ENCODE results near the gene PNRC2. TPM values are rescaled to one million over a fixed set of nuclear protein-coding genes. Genes with fewer than 3 reads are reported as not detected.

The PNRC2 gene
- total and polyA plus RNA-seq, 10 of the 15 experiments (the other 5 are each of a cell fraction or from before 2014, with no cell fraction given) = 106 to 205 (median 163) TPM

DNA sequence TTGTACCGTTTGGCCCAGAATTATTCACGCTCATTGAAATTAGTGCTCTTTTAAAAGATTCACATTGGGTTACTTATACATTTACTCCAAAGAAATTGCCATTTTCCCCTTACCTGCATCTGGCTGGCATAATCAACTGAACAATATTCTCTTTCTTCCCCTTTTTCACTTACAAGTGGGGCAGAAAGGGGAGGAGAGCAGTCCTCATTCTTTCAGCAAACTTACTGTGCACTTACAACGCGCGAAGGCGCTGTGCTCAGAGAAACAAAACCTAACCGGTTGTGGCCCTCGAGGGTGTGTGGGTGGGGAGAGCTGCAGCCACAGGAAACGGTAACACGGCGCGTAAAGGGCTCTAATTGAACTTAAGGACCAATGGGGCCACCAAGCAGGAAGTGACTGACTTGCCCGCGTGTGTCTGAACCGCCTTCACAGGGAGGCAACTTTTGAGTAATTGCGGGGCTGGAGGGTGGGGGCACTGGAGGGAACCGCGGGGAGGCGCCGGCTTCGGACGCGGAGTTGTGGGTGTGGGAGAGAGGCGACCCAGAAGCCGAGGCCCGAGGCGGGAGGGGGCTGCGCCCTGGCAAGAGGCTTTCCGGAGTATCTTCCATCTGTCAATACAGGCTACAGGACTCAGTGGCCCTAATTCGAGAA, 693 bp upstream of the PNRC2 start (continued):
- TF ChIP-seq ZZZ3 (IDR thresholded peaks at IDR 0.05; ENCODE audit: control insufficient read depth, insufficient read length, low read depth) (no peak), HDAC2 (IDR thresholded peaks at IDR 0.05) (no peak), ZNF207 (IDR thresholded peaks at IDR 0.05; ENCODE audit: borderline replicate concordance) (no peak), BMI1 (IDR thresholded peaks at IDR 0.05; ENCODE audit: borderline replicate concordance) (no peak), SUZ12 (IDR thresholded peaks at IDR 0.05; ENCODE audit: unreplicated experiment) (no peak), RUNX3 (IDR thresholded peaks at IDR 0.05; ENCODE audit: low read length) (peak; percentile 89), CEBPB (IDR thresholded peaks at IDR 0.05; ENCODE audit: borderline replicate concordance in 1 of 2, low read depth in 2 of 2, low read length in 2 of 2) (no peak), RAD51 (IDR thresholded peaks at IDR 0.05) (no peak), TAF1 (IDR thresholded peaks at IDR 0.05; ENCODE audit: borderline replicate concordance, low read depth, low read length) (peak; percentile 94), MEF2A (IDR thresholded peaks at IDR 0.05; ENCODE audit: insufficient read depth, low read depth, low read length) (peak; percentile 80; the same call in 1 of the 2 replicates), ZNF274 (IDR thresholded peaks at IDR 0.05; ENCODE audit: insufficient read depth, insufficient read length) (no peak), EP300 (IDR thresholded peaks at IDR 0.05; ENCODE audit: borderline replicate concordance in 1 of 2, control insufficient read depth in 1 of 2, low read depth in 2 of 2, low read length in 2 of 2) (peak; percentile 49 to 50; a peak in 2 of 4 replicates), TBL1XR1 (IDR thresholded peaks at IDR 0.05; ENCODE audit: low read depth, low read length) (peak; percentile 31; the same call in 1 of the 2 replicates), POLR2AphosphoS5 (IDR thresholded peaks at IDR 0.05; ENCODE audit: low read length) (peak; percentile 93), BRCA1 (IDR thresholded peaks at IDR 0.05; ENCODE audit: low read depth, low read length) (no peak), WRNIP1 (IDR thresholded peaks at IDR 0.05; ENCODE audit: borderline replicate concordance, low read depth, low read length) (no peak), MTA2 (IDR thresholded peaks at IDR 0.05; ENCODE audit: low read depth) (peak; percentile 76)
- TF ChIP-seq, protein P1, sequence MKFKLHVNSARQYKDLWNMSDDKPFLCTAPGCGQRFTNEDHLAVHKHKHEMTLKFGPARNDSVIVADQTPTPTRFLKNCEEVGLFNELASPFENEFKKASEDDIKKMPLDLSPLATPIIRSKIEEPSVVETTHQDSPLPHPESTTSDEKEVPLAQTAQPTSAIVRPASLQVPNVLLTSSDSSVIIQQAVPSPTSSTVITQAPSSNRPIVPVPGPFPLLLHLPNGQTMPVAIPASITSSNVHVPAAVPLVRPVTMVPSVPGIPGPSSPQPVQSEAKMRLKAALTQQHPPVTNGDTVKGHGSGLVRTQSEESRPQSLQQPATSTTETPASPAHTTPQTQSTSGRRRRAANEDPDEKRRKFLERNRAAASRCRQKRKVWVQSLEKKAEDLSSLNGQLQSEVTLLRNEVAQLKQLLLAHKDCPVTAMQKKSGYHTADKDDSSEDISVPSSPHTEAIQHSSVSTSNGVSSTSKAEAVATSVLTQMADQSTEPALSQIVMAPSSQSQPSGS (IDR thresholded peaks at IDR 0.05; ENCODE audit: low read length) = no peak
- TF ChIP-seq, protein P2, sequence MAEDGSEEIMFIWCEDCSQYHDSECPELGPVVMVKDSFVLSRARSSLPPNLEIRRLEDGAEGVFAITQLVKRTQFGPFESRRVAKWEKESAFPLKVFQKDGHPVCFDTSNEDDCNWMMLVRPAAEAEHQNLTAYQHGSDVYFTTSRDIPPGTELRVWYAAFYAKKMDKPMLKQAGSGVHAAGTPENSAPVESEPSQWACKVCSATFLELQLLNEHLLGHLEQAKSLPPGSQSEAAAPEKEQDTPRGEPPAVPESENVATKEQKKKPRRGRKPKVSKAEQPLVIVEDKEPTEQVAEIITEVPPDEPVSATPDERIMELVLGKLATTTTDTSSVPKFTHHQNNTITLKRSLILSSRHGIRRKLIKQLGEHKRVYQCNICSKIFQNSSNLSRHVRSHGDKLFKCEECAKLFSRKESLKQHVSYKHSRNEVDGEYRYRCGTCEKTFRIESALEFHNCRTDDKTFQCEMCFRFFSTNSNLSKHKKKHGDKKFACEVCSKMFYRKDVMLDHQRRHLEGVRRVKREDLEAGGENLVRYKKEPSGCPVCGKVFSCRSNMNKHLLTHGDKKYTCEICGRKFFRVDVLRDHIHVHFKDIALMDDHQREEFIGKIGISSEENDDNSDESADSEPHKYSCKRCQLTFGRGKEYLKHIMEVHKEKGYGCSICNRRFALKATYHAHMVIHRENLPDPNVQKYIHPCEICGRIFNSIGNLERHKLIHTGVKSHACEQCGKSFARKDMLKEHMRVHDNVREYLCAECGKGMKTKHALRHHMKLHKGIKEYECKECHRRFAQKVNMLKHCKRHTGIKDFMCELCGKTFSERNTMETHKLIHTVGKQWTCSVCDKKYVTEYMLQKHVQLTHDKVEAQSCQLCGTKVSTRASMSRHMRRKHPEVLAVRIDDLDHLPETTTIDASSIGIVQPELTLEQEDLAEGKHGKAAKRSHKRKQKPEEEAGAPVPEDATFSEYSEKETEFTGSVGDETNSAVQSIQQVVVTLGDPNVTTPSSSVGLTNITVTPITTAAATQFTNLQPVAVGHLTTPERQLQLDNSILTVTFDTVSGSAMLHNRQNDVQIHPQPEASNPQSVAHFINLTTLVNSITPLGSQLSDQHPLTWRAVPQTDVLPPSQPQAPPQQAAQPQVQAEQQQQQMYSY (CRISPR knock-in tag; IDR thresholded peaks at IDR 0.05) = no peak
- TF ChIP-seq, protein P3, sequence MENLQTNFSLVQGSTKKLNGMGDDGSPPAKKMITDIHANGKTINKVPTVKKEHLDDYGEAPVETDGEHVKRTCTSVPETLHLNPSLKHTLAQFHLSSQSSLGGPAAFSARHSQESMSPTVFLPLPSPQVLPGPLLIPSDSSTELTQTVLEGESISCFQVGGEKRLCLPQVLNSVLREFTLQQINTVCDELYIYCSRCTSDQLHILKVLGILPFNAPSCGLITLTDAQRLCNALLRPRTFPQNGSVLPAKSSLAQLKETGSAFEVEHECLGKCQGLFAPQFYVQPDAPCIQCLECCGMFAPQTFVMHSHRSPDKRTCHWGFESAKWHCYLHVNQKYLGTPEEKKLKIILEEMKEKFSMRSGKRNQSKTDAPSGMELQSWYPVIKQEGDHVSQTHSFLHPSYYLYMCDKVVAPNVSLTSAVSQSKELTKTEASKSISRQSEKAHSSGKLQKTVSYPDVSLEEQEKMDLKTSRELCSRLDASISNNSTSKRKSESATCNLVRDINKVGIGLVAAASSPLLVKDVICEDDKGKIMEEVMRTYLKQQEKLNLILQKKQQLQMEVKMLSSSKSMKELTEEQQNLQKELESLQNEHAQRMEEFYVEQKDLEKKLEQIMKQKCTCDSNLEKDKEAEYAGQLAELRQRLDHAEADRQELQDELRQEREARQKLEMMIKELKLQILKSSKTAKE (IDR thresholded peaks at IDR 0.05; ENCODE audit: low read depth, poor library complexity, severe bottlenecking) = peak; percentile 68
- TF ChIP-seq, protein P4, sequence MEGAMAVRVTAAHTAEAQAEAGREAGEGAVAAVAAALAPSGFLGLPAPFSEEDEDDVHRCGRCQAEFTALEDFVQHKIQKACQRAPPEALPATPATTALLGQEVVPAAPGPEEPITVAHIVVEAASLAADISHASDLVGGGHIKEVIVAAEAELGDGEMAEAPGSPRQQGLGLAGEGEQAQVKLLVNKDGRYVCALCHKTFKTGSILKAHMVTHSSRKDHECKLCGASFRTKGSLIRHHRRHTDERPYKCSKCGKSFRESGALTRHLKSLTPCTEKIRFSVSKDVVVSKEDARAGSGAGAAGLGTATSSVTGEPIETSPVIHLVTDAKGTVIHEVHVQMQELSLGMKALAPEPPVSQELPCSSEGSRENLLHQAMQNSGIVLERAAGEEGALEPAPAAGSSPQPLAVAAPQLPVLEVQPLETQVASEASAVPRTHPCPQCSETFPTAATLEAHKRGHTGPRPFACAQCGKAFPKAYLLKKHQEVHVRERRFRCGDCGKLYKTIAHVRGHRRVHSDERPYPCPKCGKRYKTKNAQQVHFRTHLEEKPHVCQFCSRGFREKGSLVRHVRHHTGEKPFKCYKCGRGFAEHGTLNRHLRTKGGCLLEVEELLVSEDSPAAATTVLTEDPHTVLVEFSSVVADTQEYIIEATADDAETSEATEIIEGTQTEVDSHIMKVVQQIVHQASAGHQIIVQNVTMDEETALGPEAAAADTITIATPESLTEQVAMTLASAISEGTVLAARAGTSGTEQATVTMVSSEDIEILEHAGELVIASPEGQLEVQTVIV (IDR thresholded peaks at IDR 0.05; ENCODE audit: borderline replicate concordance, partially characterized antibody) = peak; percentile 45
